Hematopoietic multipotent progenitor cell treated with erythropoietin and hydrocortisone succinate and interleukin-3 and kit ligand, for 8 days (in vitro differentiated cells): Measurements from ENCODE around the gene KIDINS220.

ENCODE experiments used
- DNase-seq: peaks from one replicate; pipeline ENCODE4 v3.0.0-alpha.2; 2015

Gene KIDINS220

DNA sequence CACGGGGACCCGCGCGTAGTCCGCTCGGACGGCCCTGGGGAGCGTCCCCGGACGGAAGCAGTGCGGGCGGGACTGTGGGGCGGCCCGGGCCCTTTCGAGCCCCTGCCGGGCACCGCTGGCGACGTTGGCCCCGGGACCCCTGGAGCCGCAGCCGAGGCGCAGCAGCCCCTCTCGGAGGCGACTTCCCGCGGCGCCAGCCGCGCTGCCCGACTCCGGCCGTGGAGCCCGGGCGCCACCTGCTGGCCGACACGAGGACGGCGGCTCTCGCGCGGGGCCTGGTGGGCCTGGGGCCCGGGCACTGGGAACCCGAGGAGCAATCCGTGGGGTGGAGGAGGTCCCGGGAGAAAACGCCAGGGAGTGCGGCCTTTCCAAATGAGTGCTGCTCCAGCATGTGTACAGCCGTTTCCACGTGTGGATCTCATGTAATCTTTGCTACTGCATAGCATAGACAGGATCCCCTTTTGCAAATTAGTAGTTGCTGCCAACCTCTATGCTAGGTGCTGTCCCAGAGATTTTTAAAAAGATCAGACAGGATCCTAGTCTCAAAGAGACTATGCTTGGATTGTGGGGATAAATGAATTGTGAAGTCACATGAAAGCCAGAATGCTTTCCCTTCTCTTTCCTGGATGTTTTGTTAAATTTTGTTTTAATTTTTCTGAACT lies 151.6 kb downstream of the KIDINS220 start:
- peak; percentile 57 for DNase-seq

DNA sequence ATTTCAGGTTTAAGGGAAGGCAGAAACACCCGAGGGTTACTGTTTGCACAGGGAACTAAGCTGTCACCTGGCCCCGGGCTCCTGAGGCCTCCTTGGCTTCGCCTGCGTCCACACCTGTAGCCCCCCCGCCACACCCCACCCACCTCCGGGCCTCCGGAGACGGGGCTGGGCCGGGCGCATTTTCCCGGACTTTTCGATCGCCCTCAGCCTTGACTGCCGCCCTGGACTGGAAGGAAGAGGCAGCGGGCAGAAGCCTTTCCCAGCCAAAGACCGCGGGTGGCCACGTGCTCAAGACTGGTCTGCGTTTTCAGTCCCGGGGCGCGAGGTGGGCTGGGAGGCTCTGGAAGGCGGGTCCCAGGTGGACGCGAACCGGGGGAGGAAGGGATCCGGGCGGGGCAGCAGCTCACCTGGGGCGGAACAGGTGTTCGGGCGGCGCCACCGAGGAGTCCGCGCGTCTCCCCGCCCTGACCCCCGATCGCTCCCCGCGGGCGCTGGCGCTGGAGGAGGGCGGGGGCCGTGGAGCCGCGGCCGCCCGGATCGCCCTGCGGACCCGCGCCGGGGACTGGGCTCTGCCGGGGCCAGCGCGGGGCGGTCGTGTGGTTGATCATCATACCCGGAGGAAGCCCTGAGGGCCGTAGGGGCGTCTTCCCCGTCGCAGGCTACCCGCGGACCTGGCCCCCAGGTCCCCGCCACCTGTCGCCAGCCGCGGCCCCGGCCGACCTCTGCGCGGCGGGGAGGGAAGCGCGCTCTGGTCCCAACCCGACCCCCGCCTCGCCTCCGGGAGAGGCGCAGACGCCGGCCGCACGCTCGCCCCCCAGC lies 152.3 kb downstream of the KIDINS220 start:
- peak; percentile 65 for DNase-seq

- DNase-seq, result peak; percentile 85
These were observed 152.9 kb downstream of the KIDINS220 start for GRCh38 chr2:8684540-8684877.

DNA sequence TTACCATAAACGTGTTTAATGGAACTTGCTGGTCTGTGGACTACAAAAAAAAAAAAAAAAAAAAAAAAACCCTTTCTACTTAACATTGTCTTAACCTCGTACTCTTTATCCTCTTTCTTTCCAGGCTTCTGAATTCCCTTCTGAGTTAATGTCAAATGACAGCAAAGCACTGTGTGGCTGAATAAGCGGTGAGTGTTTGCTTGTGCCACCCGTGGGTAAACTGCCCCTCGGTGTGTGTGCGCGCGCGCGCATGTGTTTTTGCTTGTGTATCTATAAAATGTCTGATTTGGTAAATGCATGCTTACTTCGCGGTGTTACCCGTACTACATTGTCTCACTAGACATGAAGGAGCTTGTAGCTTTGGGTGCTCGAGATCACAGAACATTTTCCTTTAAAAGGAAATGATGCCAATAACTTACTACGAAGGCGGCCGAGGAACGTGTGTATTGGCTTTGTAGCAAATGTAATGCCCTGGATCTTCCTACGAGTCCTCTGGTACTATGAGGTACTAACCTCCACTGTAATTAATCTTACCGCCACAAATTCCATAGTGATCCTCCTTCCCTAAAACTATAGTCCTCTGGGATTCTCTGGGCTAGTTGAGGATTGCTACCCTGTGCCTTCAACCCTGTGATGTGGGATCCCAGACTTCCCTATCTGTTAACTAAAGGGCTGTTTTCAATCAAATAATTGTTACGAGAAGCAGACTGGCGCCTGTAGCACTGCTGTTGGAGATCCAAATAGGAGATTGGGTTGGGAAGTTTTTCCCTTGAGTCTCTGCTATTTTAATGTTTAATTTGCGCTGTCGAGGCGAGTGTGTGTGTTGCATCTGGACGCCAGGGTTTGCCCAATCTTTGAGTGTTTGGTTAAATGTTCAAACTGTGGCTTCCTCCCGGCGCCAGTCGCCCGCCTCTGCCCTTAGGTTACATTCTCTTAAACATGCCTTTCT lies 154.4 kb downstream of the KIDINS220 start:
- peak; percentile 60 for DNase-seq

GRCh38 chr2:8681786-8682692 lies 155.4 kb downstream of the KIDINS220 start, which contains the start of gene ID2:
ID2 (plus strand) TSS chr2:8682056; CDS start chr2:8682166, 110 bp downstream.
- DNase-seq, result peak; percentile 98

GRCh38 chr2:8680822-8681760 lies 156.3 kb downstream of the KIDINS220 start:
- peak; percentile 77 for DNase-seq

DNA sequence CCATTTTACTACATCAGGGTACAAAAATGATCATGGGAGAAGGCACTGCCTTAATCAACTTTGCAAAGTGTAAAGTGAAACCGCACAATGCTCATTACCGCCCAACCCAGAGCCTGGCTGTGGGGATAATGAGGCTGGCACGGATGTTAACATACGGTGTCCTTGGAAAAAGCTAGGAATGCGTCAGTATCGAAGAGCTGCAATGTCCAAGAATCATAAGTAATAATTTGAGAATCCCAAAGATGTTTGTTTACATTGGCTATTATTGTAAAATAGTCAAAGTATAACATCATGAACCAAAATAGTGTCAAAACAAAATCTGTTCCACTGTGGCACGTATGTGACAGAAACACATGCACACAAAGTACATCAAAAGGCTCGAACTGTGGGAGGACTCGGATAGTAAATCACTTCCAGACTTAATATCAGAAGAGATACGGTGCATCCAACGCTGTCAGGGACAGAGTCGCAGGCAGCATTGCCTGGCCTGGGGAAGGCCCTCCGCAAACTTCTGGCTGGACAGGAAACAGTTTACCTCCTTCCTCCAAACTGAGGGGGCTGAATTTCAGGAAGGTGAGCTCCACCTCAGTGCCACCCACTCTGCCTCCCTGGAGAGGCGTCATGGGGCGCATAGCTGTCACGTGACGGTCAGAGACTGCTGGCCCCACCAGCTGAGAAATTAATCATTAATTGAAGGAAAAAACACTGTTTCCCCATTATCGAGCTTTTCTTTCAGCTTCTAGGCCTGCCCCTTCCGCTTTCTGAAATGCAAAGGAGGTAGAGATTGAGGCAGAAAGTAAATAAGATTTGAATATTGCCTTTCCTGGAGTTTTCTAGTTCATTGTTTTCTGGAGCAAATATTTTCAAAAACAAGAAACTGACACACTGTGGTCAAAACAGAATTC lies 157.3 kb downstream of the KIDINS220 start:
- DNase-seq, result peak; percentile 6

DNA sequence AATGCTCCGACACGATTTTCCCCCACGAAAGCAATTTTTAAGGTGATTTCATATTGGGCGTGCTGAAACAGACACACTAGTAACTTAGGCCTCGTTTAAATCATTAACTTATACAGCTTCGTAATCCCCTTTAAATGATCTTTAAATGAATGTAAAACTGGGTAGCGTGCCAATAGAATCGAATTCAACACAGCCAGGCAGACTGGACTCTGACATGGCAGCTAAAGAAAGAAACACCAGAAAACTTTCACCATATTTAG lies 157.9 kb downstream of the KIDINS220 start:
- peak; percentile 21 for DNase-seq
